Rectal smooth muscle tissue (tissue), 1 donor: ENCODE results near the gene GGTA1.

Experiments used
- H3K27ac ChIP-seq: one replicate; pipeline ENCODE4 v1.7.0; 2013; ENCODE audit warnings: low read depth, low read length, inconsistent platforms
- H3K27me3 ChIP-seq: one replicate; pipeline ENCODE4 v1.7.0; 2013; ENCODE audit warnings: low read length; ENCODE audit not compliant: control insufficient read depth, insufficient read depth
- H3K36me3 ChIP-seq: one replicate; pipeline ENCODE4 v1.7.0; 2013; ENCODE audit warnings: low read length; ENCODE audit not compliant: control insufficient read depth, insufficient read depth
- H3K4me1 ChIP-seq: one replicate; pipeline ENCODE4 v1.7.0; 2013; ENCODE audit warnings: low read length; ENCODE audit not compliant: control insufficient read depth, insufficient read depth
- H3K4me3 ChIP-seq: one replicate; pipeline ENCODE4 v1.7.0; 2013; ENCODE audit warnings: low read length
- H3K9ac ChIP-seq: one replicate; pipeline ENCODE4 v1.7.0; 2013; ENCODE audit warnings: low read length

GGTA1 gene

GRCh38 chr9:121499427-121500164 lies at the start of gene GGTA1:
Gene GGTA1, minus strand, starts transcription at chr9:121499844. Its CDS starts 31,922 bp downstream, at chr9:121467922.
- H3K27ac ChIP-seq = peak within 1 kb of the TSS; percentile 7
- H3K27me3 ChIP-seq = peaks cover 2% of the 10 kb centered on the region
- no peaks in the 10 kb centered on the region for H3K36me3 ChIP-seq
- peak within 1 kb of the TSS; percentile 74 for H3K4me3 ChIP-seq
- H3K4me1 ChIP-seq = peaks cover 5% of the 10 kb centered on the region
- peak within 1 kb of the TSS; percentile 4 for H3K9ac ChIP-seq

- Histone ChIP-seq H3K4me1 (peaks cover 8% of the 10 kb centered on the region), H3K36me3 (no peaks in the 10 kb centered on the region), H3K27ac (no peak overlapping the region), H3K4me3 (no peak overlapping the region), H3K27me3 (no peaks in the 10 kb centered on the region), H3K9ac (no peak overlapping the region)
Observed at GRCh38 chr9:121548666-121549065, 49.0 kb upstream of the GGTA1 start.

- H3K4me1 ChIP-seq = peaks cover 8% of the 10 kb centered on the region
- no peaks in the 10 kb centered on the region for H3K36me3 ChIP-seq
- peak overlapping the region; percentile 52 for H3K4me3 ChIP-seq
- H3K27me3 ChIP-seq = no peaks in the 10 kb centered on the region
- no peak overlapping the region for H3K9ac ChIP-seq
- no peak overlapping the region for H3K27ac ChIP-seq
Observed at GRCh38 chr9:121545875-121546423, 46.3 kb upstream of the GGTA1 start.

- Histone ChIP-seq H3K9ac (no peak overlapping the region), H3K4me3 (no peak overlapping the region), H3K4me1 (peaks cover 5% of the 10 kb centered on the region), H3K27me3 (no peaks in the 10 kb centered on the region), H3K36me3 (no peaks in the 10 kb centered on the region), H3K27ac (no peak overlapping the region)
Observed at GRCh38 chr9:121545150-121545874, 45.7 kb upstream of the GGTA1 start.

- no peaks in the 10 kb centered on the region for H3K27me3 ChIP-seq
- no peak overlapping the region for H3K4me3 ChIP-seq
- no peak overlapping the region for H3K9ac ChIP-seq
- H3K4me1 ChIP-seq = peaks cover 5% of the 10 kb centered on the region
- H3K27ac ChIP-seq = no peak overlapping the region
- H3K36me3 ChIP-seq = no peaks in the 10 kb centered on the region
Observed at GRCh38 chr9:121542025-121542424, 42.4 kb upstream of the GGTA1 start.

GRCh38 chr9:121541256-121541655 lies 41.6 kb upstream of the GGTA1 start:
- H3K27me3 ChIP-seq = no peaks in the 10 kb centered on the region
- H3K27ac ChIP-seq = no peak overlapping the region
- peaks cover 4% of the 10 kb centered on the region for H3K4me1 ChIP-seq
- H3K36me3 ChIP-seq = no peaks in the 10 kb centered on the region
- no peak overlapping the region for H3K9ac ChIP-seq
- no peak overlapping the region for H3K4me3 ChIP-seq

- Histone ChIP-seq H3K4me3 (no peak overlapping the region), H3K36me3 (no peaks in the 10 kb centered on the region), H3K4me1 (no peaks in the 10 kb centered on the region), H3K27me3 (no peaks in the 10 kb centered on the region), H3K27ac (no peak overlapping the region), H3K9ac (no peak overlapping the region)
Observed at GRCh38 chr9:121538221-121538620, 38.6 kb upstream of the GGTA1 start.

GRCh38 chr9:121537283-121537682 lies 37.6 kb upstream of the GGTA1 start:
- H3K27ac ChIP-seq = no peak overlapping the region

GRCh38 chr9:121532881-121533280 lies 33.2 kb upstream of the GGTA1 start:
- H3K9ac ChIP-seq = no peak overlapping the region
- H3K4me1 ChIP-seq = peaks cover 4% of the 10 kb centered on the region
- H3K27me3 ChIP-seq = no peaks in the 10 kb centered on the region
- no peak overlapping the region for H3K27ac ChIP-seq
- no peaks in the 10 kb centered on the region for H3K36me3 ChIP-seq
- no peak overlapping the region for H3K4me3 ChIP-seq

More at GRCh38 chr9:121537283-121537682, 37.6 kb upstream of the GGTA1 start:
- no peaks in the 10 kb centered on the region for H3K27me3 ChIP-seq
- no peak overlapping the region for H3K9ac ChIP-seq
- no peaks in the 10 kb centered on the region for H3K36me3 ChIP-seq
- H3K4me1 ChIP-seq = no peaks in the 10 kb centered on the region
- H3K4me3 ChIP-seq = no peak overlapping the region

GRCh38 chr9:121529237-121529987 lies 29.8 kb upstream of the GGTA1 start:
- H3K36me3 ChIP-seq = no peaks in the 10 kb centered on the region
- peaks cover 4% of the 10 kb centered on the region for H3K4me1 ChIP-seq
- H3K27me3 ChIP-seq = no peaks in the 10 kb centered on the region
- H3K27ac ChIP-seq = no peak overlapping the region
- H3K4me3 ChIP-seq = no peak overlapping the region
- H3K9ac ChIP-seq = no peak overlapping the region

- Histone ChIP-seq H3K27me3 (no peaks in the 10 kb centered on the region), H3K36me3 (no peaks in the 10 kb centered on the region), H3K27ac (no peak overlapping the region), H3K9ac (no peak overlapping the region), H3K4me3 (no peak overlapping the region), H3K4me1 (peaks cover 4% of the 10 kb centered on the region)
Observed at GRCh38 chr9:121528642-121529041, 29.0 kb upstream of the GGTA1 start.

GRCh38 chr9:121527371-121527770 lies 27.7 kb upstream of the GGTA1 start:
- Histone ChIP-seq H3K27me3 (no peaks in the 10 kb centered on the region), H3K4me3 (no peak overlapping the region), H3K4me1 (peaks cover 4% of the 10 kb centered on the region), H3K9ac (no peak overlapping the region), H3K36me3 (no peaks in the 10 kb centered on the region), H3K27ac (no peak overlapping the region)
